SK-N-SH (cell line): Measurements from ENCODE around the gene IL21R. TPM values are rescaled to one million over a fixed set of nuclear protein-coding genes. Genes with fewer than 3 reads are reported as not detected.

Source experiments
- CTCF ChIA-PET: fragments of 300-600, 350-600 bp; formaldehyde crosslinking; extraction: SDS; loops from one replicate; lab custom pipeline; 2021; lab: Yijun Ruan, JAX
- POLR2A ChIA-PET: fragments of 350-600 bp; sonication (Branson Sonifier 250); formaldehyde crosslinking; extraction: SDS; loops from one replicate; lab custom pipeline; 2020; ENCODE audit warnings: antibody characterized with exemption, inconsistent platforms; lab: Yijun Ruan, JAX
- DNase-seq: peaks from one replicate; pipeline ENCODE4 v3.0.0; 2012
- H2AFZ ChIP-seq: fragments of 200-600 bp; sonication (generic); 2 replicates; pipeline ENCODE4 v1.8.1; 2016; ENCODE audit warnings: antibody characterized with exemption, mild to moderate bottlenecking, low read depth
- H3F3A ChIP-seq: fragments of 200-600 bp; sonication (generic); replicated peaks from 2 replicates; pipeline ENCODE3; 2016; ENCODE audit warnings: antibody characterized with exemption, mild to moderate bottlenecking; ENCODE audit not compliant: insufficient read depth
- H3K27ac ChIP-seq, 2 experiments: fragments of 200-500 bp in 1 of 2; fragments of 200-600 bp in 1 of 2; sonication (Bioruptor generic) in 1 of 2; sonication (generic), shearing (Covaris generic) in 1 of 2; 2 replicates each; pipeline versions ENCODE4 v1.5.1 to v1.6.1; 2014 to 2016; ENCODE audit warnings: low read depth in 2 of 2, inconsistent platforms in 1 of 2, low read length in 1 of 2, mild to moderate bottlenecking in 1 of 2, mixed read lengths in 1 of 2
- H3K27me3 ChIP-seq: fragments of 200-600 bp; sonication (generic), shearing (Covaris generic); 2 replicates; pipeline ENCODE4 v1.6.1; 2016; ENCODE audit warnings: mixed run types; ENCODE audit not compliant: insufficient read depth
- H3K36me3 ChIP-seq, 2 experiments: fragments of 200-500 bp in 1 of 2; fragments of 200-600 bp in 1 of 2; sonication (Bioruptor generic) in 1 of 2; sonication (generic) in 1 of 2; replicated peaks in 1 of 2; 2 replicates each; pipeline versions ENCODE3 to v1.5.1; 2014 to 2016; ENCODE audit warnings: low read length in 1 of 2, mild to moderate bottlenecking in 1 of 2; ENCODE audit not compliant: insufficient read depth in 2 of 2, control insufficient read depth in 1 of 2
- H3K4me1 ChIP-seq, 2 experiments: fragments of 200-500 bp in 1 of 2; fragments of 200-600 bp in 1 of 2; sonication (Bioruptor generic) in 1 of 2; sonication (generic), shearing (Covaris generic) in 1 of 2; 2 replicates each; pipeline versions ENCODE4 v1.5.1 to v1.6.1; 2014 to 2016; ENCODE audit warnings: low read depth in 1 of 2, low read length in 1 of 2, mixed run types in 1 of 2; ENCODE audit not compliant: insufficient read depth in 2 of 2, control insufficient read depth in 1 of 2
- H3K4me2 ChIP-seq: fragments of 200-600 bp; sonication (generic), shearing (Covaris generic); 2 replicates; pipeline ENCODE4 v1.6.1; 2017; ENCODE audit warnings: mixed run types
- H3K4me3 ChIP-seq, 2 experiments: fragments of 200-500 bp in 1 of 2; fragments of 200-600 bp in 1 of 2; sonication (Bioruptor generic) in 1 of 2; sonication (generic), shearing (Covaris generic) in 1 of 2; 2 replicates each; pipeline versions ENCODE4 v1.5.1 to v1.8.1; 2014 to 2016; ENCODE audit warnings: low read depth in 2 of 2, inconsistent platforms in 1 of 2, low read length in 1 of 2, mild to moderate bottlenecking in 1 of 2, mixed read lengths in 1 of 2, moderate library complexity in 1 of 2
- H3K79me2 ChIP-seq: fragments of 200-600 bp; sonication (generic); 2 replicates; pipeline ENCODE4 v1.8.1; 2017; ENCODE audit warnings: mild to moderate bottlenecking; ENCODE audit not compliant: insufficient read depth
- H3K9ac ChIP-seq: fragments of 200-600 bp; sonication (generic); 2 replicates; pipeline ENCODE4 v1.6.1; 2017; ENCODE audit warnings: mixed run types
- H3K9me2 ChIP-seq: fragments of 200-600 bp; sonication (generic); 2 replicates; pipeline ENCODE4 v1.6.1; 2017; ENCODE audit warnings: mixed run types
- H3K9me3 ChIP-seq: fragments of 200-600 bp; sonication (generic); 2 replicates; pipeline ENCODE4 v1.6.1; 2017; ENCODE audit warnings: mixed run types, mild to moderate bottlenecking, moderate library complexity
- H4K20me1 ChIP-seq: fragments of 200-600 bp; sonication (generic); 2 replicates; pipeline ENCODE4 v1.6.1; 2017; ENCODE audit warnings: mild to moderate bottlenecking, mixed run types; ENCODE audit not compliant: insufficient read depth
- EP300 ChIP-seq, 2 experiments: IDR thresholded peaks; 2 replicates each; pipeline versions ENCODE4 v1.4.0 to v1.6.1; 2012; ENCODE audit warnings: borderline replicate concordance in 1 of 2, low read depth in 1 of 2, low read length in 1 of 2
- FOXM1 ChIP-seq: IDR thresholded peaks from 2 replicates; pipeline ENCODE4 v1.4.0; 2012; ENCODE audit warnings: low read depth, mild to moderate bottlenecking
- GABPA ChIP-seq: IDR thresholded peaks from 2 replicates; pipeline ENCODE4 v1.4.0; 2012; ENCODE audit warnings: low read depth, mild to moderate bottlenecking
- MEF2A ChIP-seq: IDR thresholded peaks from 2 replicates; pipeline ENCODE4 v1.4.0; 2012; ENCODE audit warnings: low read depth, borderline replicate concordance
- NRF1 ChIP-seq: IDR thresholded peaks from 2 replicates; pipeline ENCODE4 v1.6.1; 2012; ENCODE audit warnings: low read depth, mild to moderate bottlenecking, low read length
- RXRA ChIP-seq: IDR thresholded peaks from 2 replicates; pipeline ENCODE4 v1.4.0; 2012; ENCODE audit warnings: low read depth, mild to moderate bottlenecking, borderline replicate concordance
- TAF1 ChIP-seq: IDR thresholded peaks from 2 replicates; pipeline ENCODE4 v1.6.1; 2012; ENCODE audit warnings: low read depth, mild to moderate bottlenecking, low read length, moderate library complexity, borderline replicate concordance
- TCF12 ChIP-seq: IDR thresholded peaks from 2 replicates; pipeline ENCODE4 v1.4.0; 2012
- TEAD4 ChIP-seq: IDR thresholded peaks from 2 replicates; pipeline ENCODE4 v1.4.0; 2012; ENCODE audit warnings: mild to moderate bottlenecking, borderline replicate concordance; ENCODE audit not compliant: insufficient read depth
- USF1 ChIP-seq: IDR thresholded peaks from 2 replicates; pipeline ENCODE4 v1.4.0; 2012; ENCODE audit warnings: low read depth, borderline replicate concordance
- WGBS: methylation state at CpG from one replicate; pipeline ENCODE4 v1.1.6; 2017; ENCODE audit warnings: low lambda C conversion rate; 5-methylcytosine and 5-hydroxymethylcytosine counted together
- polyA plus RNA-seq, 3 experiments: library from polyadenylated mRNA; depleted of rRNA; stranded (reverse); fragments of >200 nt; gene quantifications; 2 replicates each; pipeline ENCODE4 v1.2.3, GENCODE V29; 2012
- TF ChIP-seq, protein P1 (sequence below): fragments of 150-350 bp; IDR thresholded peaks from 2 replicates; pipeline ENCODE4 v1.6.1; 2016; ENCODE audit warnings: mild to moderate bottlenecking, low read depth, low read length
- TF ChIP-seq, protein P2 (sequence below): IDR thresholded peaks from 2 replicates; pipeline ENCODE4 v1.6.1; 2012; ENCODE audit warnings: mild to moderate bottlenecking, low read depth, low read length, moderate library complexity
- TF ChIP-seq, protein P3 (sequence below): IDR thresholded peaks from 2 replicates; pipeline ENCODE4 v1.4.0; 2012; ENCODE audit warnings: low read depth
- TF ChIP-seq, protein P4 (sequence below): IDR thresholded peaks from 2 replicates; pipeline ENCODE4 v1.4.0; 2012; ENCODE audit warnings: low read depth, borderline replicate concordance

Gene IL21R
- polyA plus RNA-seq, 1 of the 3 experiments (the other 2 are of a cell fraction): 0.13 TPM

DNA sequence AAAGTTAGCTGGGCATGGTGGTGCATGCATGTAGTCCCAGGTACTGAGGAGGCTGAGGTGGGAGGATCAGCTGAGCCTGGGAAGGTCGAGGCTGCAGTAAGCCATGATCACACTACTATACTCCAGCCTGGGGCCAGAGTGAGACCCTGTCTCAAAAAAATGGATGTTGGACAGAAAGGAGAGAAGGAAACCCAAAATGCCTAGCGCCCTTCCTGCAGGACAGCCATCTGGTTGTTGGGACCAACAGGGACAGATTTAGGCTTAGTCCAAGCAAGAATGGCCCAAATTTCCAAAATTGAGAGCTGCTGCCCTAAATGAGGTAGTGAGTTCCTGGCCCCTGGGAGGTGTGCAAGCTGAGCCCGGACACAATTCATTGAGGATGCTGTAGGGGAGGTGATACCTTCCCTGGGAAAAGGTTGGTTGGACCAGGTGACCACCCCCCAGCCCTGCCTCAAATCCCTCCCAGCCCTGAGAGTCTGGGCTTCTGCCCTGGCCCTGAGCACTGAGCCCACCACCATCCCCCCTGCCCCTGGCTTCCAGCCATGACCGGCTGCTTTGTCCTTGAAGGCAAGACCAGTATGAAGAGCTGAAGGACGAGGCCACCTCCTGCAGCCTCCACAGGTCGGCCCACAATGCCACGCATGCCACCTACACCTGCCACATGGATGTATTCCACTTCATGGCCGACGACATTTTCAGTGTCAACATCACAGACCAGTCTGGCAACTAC lies 35.1 kb downstream of the IL21R start:
- ChIA-PET POLR2A (no interaction called here), CTCF (no interaction called here)
- Histone ChIP-seq H3K9me2 (no peaks in the 10 kb centered on the region), H3K27ac (no peak overlapping the region), H3F3A (peaks cover 5% of the 10 kb centered on the region), H3K27me3 (no peaks in the 10 kb centered on the region), H3K9me3 (no peaks in the 10 kb centered on the region), H3K9ac (no peak overlapping the region), H3K4me2 (no peak overlapping the region), H2AFZ (no peak overlapping the region), H3K36me3 (no peaks in the 10 kb centered on the region), H3K79me2 (no peaks in the 10 kb centered on the region), H3K4me3 (no peak overlapping the region), H3K4me1 (no peaks in the 10 kb centered on the region)
- DNase-seq: peak; percentile 4
- WGBS: 50% methylated on average over 5 of the region's 9 CpGs
- TF ChIP-seq GABPA: no peak
- TF ChIP-seq, all 33 proteins: peak for 0
- H4K20me1 ChIP-seq: no peaks in the 10 kb centered on the region

DNA sequence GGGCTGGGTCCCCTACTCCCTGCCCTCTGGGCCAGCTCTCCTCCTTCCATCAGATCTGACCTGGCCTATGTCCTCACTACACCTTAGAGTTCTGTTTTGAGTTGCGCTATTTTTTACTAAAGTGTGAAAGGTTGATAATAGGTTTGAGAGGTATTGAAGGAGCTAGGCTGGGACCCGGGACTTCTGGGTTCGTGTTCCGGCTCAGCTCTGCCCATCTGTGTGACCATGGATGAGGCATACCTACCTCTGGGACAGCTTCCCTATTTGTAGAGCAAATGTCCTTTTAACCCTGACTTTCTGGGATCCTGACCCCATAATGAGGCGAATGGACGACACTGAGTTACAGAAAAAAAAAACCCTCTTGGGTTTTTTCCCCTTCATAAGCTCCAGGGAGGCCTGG lies 36.0 kb downstream of the IL21R start:
- 76% methylated on average over 6 of the region's 6 CpGs for WGBS
- Histone ChIP-seq H3K27ac (no peak overlapping the region), H3F3A (peaks cover 2% of the 10 kb centered on the region), H3K27me3 (no peaks in the 10 kb centered on the region), H3K4me2 (no peak overlapping the region), H3K9me3 (no peaks in the 10 kb centered on the region), H3K36me3 (no peaks in the 10 kb centered on the region), H3K4me1 (no peaks in the 10 kb centered on the region), H4K20me1 (no peaks in the 10 kb centered on the region), H3K4me3 (no peak overlapping the region), H3K9me2 (no peaks in the 10 kb centered on the region), H3K9ac (no peak overlapping the region), H3K79me2 (no peaks in the 10 kb centered on the region), H2AFZ (no peak overlapping the region)
- DNase-seq: peak; percentile 3
- POLR2A ChIA-PET: no interaction called here
- TF ChIP-seq, protein P1, sequence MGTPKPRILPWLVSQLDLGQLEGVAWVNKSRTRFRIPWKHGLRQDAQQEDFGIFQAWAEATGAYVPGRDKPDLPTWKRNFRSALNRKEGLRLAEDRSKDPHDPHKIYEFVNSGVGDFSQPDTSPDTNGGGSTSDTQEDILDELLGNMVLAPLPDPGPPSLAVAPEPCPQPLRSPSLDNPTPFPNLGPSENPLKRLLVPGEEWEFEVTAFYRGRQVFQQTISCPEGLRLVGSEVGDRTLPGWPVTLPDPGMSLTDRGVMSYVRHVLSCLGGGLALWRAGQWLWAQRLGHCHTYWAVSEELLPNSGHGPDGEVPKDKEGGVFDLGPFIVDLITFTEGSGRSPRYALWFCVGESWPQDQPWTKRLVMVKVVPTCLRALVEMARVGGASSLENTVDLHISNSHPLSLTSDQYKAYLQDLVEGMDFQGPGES: no peak
- TF ChIP-seq FOXM1 (no peak), TCF12 (no peak), EP300 (IDR thresholded peaks at IDR 0.05; ENCODE audit: borderline replicate concordance in 1 of 2, low read depth in 1 of 2, low read length in 1 of 2) (no peak), MEF2A (no peak), RXRA (no peak), USF1 (no peak), TEAD4 (no peak), NRF1 (no peak), TAF1 (no peak)
- TF ChIP-seq, protein P2, sequence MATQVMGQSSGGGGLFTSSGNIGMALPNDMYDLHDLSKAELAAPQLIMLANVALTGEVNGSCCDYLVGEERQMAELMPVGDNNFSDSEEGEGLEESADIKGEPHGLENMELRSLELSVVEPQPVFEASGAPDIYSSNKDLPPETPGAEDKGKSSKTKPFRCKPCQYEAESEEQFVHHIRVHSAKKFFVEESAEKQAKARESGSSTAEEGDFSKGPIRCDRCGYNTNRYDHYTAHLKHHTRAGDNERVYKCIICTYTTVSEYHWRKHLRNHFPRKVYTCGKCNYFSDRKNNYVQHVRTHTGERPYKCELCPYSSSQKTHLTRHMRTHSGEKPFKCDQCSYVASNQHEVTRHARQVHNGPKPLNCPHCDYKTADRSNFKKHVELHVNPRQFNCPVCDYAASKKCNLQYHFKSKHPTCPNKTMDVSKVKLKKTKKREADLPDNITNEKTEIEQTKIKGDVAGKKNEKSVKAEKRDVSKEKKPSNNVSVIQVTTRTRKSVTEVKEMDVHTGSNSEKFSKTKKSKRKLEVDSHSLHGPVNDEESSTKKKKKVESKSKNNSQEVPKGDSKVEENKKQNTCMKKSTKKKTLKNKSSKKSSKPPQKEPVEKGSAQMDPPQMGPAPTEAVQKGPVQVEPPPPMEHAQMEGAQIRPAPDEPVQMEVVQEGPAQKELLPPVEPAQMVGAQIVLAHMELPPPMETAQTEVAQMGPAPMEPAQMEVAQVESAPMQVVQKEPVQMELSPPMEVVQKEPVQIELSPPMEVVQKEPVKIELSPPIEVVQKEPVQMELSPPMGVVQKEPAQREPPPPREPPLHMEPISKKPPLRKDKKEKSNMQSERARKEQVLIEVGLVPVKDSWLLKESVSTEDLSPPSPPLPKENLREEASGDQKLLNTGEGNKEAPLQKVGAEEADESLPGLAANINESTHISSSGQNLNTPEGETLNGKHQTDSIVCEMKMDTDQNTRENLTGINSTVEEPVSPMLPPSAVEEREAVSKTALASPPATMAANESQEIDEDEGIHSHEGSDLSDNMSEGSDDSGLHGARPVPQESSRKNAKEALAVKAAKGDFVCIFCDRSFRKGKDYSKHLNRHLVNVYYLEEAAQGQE: no peak
- TF ChIP-seq, protein P3, sequence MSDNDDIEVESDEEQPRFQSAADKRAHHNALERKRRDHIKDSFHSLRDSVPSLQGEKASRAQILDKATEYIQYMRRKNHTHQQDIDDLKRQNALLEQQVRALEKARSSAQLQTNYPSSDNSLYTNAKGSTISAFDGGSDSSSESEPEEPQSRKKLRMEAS: no peak
- TF ChIP-seq, protein P4, sequence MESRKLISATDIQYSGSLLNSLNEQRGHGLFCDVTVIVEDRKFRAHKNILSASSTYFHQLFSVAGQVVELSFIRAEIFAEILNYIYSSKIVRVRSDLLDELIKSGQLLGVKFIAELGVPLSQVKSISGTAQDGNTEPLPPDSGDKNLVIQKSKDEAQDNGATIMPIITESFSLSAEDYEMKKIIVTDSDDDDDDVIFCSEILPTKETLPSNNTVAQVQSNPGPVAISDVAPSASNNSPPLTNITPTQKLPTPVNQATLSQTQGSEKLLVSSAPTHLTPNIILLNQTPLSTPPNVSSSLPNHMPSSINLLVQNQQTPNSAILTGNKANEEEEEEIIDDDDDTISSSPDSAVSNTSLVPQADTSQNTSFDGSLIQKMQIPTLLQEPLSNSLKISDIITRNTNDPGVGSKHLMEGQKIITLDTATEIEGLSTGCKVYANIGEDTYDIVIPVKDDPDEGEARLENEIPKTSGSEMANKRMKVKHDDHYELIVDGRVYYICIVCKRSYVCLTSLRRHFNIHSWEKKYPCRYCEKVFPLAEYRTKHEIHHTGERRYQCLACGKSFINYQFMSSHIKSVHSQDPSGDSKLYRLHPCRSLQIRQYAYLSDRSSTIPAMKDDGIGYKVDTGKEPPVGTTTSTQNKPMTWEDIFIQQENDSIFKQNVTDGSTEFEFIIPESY: no peak
- CTCF ChIA-PET: no interaction called here
